HG02981 (cell line): ENCODE measurements around the gene MAPKAPK2.
"Not testable (repeated sequence)": the region's sequence is repeated elsewhere in the genome, so short reads cannot be mapped to it uniquely, and the experiment has no call there.

Experiments
- ATAC-seq: cut with Tn5 transposase; IDR thresholded peaks from one replicate; pipeline ENCODE4 v1.9.1; 2021; ENCODE audit warnings: mild to moderate bottlenecking, moderate library complexity; ENCODE audit not compliant: unreplicated experiment

Gene MAPKAPK2

DNA sequence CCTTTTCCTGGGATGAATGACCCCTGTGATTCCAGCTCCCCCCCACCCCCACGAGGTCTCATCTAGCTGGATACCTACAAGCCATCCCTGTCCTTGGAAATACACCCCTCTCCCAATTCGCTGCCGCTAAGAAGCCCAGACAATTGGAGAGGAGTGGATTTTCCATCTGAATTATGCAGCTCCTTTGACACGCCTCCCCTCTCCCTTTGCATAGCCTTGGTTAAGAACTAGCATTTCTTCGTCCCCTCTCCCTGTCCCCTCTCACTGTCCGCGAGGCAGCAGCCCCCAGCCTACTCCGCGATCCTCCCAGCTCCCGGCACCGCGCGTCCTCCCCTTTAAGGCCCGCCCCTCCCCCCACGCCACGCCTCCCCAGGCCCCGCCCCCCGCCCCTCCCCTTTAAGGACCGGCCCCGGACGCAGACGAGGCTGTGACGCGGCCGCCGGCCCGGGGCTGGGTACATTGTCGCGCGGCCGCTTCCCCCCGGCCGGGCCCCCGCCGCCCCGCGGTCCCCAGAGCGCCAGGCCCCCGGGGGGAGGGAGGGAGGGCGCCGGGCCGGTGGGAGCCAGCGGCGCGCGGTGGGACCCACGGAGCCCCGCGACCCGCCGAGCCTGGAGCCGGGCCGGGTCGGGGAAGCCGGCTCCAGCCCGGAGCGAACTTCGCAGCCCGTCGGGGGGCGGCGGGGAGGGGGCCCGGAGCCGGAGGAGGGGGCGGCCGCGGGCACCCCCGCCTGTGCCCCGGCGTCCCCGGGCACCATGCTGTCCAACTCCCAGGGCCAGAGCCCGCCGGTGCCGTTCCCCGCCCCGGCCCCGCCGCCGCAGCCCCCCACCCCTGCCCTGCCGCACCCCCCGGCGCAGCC is at the start of gene MAPKAPK2:
Gene MAPKAPK2 (plus strand): TSS at position 428 of the 856 bp plus-strand sequence. CDS start 325 bp downstream, at position 753.
- ATAC-seq = peak; percentile 54

DNA sequence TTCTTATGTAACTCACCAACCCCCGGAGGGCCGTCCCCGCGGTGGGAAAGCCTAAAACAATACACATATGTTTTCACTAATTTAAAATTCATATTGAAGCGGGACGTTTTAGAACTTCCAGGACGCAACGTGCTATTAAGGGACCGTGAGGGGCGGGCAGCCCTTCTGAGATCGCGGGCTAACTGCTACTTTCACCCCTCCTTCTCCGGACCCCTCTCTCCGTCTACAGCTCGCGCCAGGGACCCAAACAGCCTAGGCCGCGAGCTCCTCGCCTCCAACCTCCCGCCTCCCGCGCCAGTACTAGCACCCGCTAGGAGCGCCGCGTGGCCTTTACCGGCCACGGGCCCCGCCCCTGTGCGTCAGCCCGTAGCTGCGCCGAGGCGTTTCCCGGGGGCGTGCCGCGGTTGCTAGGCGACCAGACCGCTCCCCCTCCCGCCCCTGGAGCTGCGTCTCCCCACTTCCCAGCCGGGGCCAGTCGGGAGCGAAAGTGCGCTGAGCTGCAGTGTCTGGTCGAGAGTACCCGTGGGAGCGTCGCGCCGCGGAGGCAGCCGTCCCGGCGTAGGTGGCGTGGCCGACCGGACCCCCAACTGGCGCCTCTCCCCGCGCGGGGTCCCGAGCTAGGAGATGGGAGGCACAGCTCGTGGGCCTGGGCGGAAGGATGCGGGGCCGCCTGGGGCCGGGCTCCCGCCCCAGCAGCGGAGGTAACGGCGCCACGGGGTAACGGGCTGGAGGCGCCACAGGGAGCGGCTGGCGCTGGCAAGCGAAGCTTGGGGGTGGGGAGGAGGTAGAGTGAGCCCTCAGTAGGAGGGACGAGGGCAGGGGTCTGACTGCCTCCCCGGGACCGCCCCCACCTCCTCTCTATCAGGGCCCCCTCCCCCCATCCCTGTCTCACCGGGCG is 49.4 kb upstream of the MAPKAPK2 start, which contains the start of gene DYRK3:
Gene DYRK3 (plus strand): TSS at position 457 of the 898 bp plus-strand sequence. CDS start 168 bp downstream, at position 625.
- ATAC-seq = peak; percentile 89

DNA sequence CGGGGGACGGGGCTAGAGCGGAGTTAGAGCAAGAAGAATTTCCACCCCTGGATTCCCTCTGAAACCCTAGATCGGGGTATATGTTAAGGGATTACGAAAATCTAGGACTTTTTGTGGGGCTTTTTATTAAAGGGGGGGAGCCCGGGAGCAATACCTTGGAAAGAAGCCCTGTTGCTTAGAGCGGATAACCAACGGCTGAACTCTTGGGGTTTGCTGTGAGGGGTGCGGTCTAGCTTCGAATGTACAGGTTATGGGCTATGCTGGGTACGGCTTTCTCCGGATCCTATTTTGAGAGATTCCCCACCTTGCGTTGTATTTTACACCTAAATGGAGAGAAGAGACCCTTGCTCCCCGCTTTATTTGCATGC is 48.7 kb upstream of the MAPKAPK2 start:
- ATAC-seq = no peak

DNA sequence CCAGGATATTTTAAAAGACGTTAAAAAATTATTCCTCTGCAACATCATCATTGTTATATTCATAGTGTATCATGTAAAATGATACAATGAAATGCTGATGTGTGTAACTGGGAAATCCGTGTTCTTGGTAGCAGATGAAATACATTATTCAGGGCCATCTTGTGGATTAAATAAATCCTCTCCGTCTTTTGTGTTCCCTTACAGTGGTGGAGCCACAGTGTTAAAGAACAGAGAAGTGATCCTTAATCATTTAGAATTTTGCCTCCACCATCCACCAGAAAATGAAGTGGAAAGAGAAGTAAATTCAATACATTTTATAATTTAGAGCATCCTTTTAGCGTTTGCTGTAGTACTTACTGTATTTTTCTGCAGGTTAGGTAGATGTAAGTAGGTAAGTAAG is 48.0 kb upstream of the MAPKAPK2 start:
- no peak for ATAC-seq

DNA sequence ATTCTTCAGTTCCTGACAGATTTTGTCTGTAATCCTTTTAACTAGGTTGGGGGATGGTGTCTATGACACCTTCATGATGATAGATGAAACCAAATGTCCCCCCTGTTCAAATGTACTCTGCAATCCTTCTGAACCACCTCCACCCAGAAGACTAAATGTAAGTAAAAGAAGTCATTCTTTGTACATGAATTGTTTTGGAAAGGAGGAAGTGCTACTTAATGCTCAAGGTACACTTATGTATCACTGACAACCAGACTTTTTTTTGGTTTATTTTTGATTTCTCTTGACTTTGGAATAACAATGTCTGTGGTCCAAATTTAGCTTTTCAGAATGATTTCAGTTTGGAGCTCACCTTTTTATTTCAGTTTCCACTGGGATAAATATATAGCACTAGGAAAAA is 47.1 kb upstream of the MAPKAPK2 start:
- no peak for ATAC-seq

DNA sequence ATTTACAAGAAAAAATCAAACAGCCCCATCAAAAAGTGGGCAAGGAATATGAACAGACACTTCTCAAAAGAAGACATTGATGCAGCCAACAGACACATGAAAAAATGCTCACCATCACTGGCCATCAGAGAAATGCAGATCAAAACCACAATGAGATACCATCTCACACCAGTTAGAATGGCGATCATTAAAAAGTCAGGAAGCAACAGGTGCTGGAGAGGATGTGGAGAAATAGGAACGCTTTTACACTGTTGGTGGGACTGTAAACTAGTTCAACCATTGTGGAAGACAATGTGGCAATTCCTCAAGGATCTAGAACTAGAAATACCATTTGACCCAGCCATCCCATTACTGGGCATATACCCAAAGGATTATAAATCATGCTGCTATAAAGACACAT is 42.6 kb upstream of the MAPKAPK2 start:
- ATAC-seq = not testable (repeated sequence)

DNA sequence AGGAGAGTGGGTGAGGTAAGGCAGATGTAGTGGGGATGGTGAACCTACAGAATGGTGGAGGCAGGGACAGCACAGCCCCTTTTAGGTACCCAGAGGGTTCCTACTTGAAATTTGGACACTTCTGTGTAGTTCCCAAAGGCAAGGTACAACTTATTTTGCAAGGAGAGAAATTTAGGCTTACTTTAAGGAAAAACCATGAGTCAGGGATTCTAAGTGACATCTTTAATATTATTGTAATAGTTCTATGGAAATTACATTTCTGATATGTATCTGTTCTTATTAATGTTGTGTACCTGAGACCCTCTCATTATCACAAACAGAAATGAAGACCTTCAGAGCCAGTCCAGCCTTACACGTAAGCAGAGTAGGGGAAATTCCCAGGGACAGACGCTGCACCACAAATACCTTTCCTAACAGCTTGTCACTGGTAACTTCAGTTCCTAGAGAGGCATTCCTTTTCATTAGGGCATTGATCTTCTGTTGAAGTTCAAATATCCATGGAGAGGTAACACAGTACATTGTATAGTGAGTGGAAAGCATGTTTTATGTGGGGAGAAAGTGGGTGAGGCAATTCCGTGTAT is 41.5 kb upstream of the MAPKAPK2 start:
- ATAC-seq = no peak

DNA sequence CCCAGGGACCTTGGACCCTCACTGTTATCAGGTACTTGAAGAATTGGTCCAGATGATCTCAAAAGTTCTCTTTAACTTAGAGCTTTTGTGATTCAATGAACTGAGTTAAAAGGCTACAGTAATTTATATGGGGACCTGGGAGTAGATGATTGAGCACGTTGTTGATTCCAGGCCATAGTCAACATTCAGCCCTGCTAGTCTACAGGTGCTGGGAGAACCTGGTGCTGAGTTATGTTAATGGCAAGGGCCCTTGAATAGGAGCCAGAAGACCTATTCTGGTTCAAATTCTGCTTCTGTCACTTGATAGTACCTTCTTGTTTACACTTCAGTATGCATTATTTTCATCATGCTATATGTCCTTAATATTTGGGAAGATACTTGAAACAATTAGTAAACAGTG is 38.2 kb upstream of the MAPKAPK2 start:
- ATAC-seq = no peak

DNA sequence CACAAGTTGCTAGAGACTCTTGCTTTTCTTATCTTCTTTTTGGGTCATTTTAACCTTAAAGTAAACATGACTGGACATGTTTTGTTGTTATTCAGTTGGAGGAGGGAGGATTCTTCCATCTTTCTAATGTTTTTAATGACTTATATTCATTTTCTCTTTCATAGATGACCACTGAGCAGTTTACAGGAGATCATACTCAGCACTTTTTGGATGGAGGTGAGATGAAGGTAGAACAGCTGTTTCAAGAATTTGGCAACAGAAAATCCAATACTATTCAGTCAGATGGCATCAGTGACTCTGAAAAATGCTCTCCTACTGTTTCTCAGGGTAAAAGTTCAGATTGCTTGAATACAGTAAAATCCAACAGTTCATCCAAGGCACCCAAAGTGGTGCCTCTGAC is 37.5 kb upstream of the MAPKAPK2 start:
- no peak for ATAC-seq

DNA sequence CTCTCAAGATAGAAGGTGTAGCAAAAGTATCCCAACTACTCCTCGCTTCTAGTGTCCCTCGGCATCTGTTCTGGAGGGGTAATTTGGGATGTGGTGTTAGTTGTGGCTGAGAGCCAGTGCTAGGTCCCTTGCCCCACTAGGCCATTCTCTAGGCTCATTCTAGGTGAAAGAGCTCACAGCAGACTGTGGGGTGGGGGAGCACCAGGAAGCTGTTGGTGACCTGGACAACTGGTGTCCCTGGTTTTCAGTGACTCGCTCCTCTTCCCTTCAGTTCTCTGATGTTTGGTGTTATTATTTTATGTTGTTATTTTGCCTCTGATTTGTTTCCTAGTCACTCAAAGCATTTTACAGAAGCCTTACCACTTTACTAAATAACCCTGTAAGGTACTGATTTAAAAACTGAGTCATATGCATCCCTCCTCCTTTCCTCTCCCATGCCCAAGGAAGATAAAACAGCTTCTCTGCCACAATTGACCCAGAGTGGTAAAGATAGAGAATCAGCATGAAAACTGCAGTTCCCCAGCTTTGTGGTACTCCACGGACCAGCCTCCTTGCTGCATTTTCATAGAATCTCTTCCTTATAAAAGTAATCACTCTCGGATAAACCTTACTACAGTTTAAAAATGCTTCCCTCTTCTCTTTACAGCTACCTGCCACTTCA is 35.3 kb upstream of the MAPKAPK2 start:
- no peak for ATAC-seq

DNA sequence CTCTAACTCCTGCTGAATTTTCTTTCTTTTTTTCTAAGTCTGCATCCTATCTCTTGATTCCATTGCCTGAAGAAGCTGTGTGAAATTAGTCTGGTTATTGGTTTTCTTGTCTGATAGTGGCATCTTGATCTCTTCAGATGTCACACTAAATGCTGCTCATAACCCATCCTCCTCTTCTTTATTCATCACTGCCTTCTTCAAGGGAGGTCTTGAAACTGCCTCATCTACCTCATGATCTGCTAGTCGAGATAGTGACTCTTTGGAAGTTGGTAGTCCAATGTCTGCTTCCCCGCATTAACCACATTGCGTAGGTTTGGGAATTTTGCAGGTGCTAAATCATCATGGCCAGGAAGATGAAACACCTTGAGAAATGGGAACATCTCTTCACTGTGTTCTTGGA is 33.7 kb upstream of the MAPKAPK2 start:
- ATAC-seq = no peak

DNA sequence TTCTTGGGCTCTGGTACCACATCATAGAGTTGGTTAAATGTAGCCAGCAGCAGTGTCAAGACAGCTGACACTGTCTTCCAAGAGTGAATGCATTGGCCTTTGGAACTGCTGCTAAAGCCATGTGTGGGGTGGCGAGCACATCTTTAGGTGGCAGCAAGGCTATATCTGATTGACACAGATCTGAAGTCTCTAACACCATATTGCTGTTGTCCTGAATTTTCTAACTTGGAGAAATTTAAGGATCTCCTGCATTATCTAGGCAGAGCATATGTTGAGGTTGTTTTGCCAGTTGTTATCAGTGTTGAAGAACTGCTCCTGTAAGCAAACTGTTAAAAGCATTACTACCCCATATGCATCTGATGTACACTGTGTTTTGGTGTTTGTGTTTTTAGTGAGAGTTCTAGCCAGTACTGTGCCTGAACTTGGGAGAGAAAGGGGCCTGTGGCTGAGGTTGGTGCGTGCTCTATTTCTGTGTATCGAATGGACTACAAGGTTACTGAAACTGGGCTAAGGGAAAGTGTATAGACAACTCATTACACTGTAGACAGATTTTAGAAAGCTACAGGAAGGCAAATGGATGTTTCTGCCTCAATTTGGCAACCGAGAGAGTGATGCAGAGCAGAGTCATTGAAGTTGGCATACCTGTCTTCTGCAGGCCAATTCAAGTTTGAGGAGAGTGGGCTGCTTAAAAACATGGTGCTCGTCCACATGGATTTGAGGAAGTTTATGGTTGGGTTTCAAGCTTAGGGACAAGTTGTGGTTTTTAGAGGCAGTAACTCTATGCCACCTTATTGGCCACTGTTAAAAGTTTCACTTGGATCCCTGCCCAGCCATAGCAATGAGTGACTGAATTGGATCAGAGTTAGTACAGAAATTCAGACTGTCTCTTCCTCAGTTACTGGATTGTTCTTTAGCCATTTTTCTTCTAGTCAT is 32.5 kb upstream of the MAPKAPK2 start:
- ATAC-seq = no peak

DNA sequence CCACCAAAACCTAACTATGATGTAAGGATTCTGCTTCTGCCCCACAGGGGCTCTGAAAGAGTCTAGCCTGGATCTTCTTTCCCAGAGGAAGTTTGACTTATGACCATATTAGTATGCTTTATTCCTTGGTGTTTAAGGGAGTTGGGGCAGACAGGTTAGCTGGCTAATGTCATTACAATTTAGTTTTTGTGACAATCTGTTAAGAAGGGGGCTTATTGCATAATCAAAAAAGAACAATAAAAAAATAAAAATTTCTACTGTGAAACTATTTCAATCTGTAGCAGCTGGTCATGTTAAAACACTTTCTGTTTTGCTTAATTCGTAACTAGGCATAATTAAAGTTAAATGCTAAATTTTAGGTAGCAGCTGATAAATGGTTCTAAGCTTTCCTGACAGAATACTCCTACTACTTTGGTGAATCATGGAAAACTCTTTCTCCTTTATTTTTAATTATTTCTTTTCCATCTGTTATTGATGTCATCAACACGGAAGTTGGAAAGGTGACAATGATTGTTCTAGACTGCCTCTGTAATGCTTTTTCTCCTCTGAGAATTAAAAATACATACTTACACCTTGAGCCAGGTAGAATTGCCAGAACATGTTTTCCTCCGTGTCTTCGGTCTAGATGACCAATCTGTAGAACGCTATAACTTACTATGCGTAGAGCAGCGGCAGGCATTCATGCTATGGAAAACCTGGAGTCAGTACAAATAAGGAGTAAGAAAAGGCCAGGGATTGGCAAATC is 30.8 kb upstream of the MAPKAPK2 start:
- ATAC-seq = no peak

DNA sequence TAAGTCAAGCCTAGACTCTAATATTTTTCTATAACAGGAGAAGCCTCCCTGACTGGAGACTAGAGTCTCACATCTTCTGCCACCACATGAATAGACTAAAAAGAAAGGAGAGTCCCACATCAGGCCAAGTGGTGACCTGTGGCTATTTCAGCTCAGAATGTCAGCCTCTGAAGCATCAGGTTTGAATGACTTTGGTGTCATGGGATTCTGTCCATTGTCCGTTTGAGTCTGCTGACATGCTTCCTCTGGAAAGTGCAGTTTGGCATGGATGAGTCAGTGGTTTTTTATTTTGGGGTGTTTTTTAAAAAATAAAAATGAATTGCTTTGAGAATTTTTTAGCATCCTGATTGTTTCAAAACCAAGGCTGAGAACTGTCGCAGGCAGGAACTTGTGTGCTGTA is 29.9 kb upstream of the MAPKAPK2 start:
- no peak for ATAC-seq

DNA sequence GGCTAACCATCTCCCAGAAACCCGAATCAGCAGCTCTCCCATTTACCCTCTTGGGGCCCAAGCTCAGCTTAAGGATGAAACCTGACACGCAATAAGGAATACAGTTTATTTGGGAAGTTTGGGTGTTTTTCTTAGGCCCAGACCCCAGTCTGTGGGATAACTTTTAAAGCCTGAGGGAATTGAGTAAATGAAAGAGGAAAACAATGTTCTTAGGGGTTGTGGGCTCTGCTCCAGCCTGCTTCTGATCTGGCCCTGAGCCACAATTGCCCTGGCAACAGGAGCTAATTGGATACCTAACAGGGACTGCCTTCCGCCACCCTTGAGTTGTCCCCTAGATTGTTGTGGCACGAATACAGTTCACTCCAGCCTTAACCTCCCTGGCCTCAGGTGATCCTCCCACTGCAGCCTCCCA is 29.2 kb upstream of the MAPKAPK2 start:
- ATAC-seq = no peak

DNA sequence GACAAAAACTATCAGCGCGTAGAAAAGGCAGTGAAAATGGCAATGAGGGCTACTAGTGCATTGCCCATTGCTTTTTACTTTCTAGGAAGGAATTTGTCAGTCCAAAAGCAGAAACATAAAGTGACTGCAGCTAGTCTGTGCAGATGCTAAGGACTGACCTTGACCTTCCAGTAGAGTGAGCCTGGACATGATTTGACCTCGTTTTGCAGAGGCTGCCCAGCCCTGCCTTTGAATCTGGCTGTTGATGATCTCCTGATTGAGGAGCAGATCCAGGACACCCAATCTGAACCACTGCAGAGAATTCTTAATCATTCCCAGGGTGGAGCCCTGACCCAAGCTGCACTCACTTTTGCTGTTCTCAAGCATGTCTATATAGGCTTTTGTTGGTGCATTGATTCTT is 27.8 kb upstream of the MAPKAPK2 start:
- no peak for ATAC-seq

DNA sequence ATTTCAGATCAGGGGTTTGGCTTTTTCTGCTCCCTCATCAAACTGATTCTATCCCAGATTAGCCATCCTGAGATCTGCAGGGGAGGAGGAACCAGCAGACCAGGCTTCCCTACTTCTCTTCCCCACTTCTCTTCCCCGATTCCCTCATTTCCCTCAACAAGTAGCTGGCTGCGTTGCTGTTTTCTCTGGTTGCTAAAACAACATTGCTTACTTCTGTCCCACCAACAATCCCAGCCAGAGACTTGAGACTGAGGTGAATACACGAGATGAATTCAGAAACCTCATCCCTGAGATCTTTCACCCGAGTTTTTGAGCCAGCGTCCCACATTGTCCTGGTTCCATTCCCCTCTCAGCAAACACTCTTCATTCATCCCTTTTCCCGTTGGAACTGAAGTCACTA is 27.0 kb upstream of the MAPKAPK2 start:
- no peak for ATAC-seq

DNA sequence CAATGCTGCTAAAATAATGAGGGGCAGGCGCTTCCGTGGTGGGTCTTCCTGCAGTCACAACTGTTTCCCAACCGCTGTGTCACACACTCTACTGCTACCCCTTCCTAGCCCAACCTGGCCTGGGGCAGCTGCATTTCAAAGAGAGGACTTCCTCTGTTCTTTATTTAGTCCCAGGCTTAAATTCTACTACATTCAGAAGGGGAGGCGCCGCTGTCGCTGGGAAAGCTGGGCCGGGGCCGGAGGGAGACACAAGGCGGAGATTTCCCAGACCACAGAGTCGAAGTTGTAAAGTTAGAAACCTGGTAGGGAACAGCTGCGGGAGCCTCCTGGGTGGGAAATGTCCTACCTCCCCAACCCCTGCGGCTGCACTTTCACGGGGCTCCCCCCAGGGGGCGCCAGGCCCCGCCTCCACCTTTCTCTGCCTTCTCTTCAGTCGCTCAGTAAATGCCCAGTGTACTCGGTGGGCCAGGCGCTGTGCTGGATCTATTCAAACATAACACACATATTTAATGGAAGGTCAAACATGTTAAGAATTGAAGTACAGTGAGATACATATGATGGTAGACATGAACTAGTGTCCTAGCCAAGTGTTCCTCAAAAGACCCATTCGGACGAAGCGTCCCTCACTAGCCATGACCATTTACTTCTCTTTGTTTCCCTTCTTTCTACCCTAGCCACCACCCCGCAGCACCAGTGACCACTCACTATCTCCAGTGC is 26.3 kb upstream of the MAPKAPK2 start:
- ATAC-seq = no peak

DNA sequence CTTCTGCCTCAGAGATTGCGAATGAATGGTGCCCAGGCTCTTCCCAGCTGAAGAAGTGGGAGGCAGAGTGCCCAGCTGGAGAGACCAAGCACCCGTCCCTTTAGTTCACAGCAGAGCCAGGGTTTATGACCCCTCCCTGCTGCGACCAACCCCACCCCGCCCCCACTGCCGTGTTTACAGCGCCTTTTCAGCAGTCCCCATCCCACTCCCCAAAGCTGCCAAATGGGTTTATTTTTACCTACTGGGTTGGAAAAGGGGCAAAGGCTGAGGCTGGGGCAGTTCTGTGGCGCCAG is 25.8 kb upstream of the MAPKAPK2 start:
- ATAC-seq = no peak
